GM23338 (cell line): ENCODE data around the gene SART1. TPM values are rescaled to one million over a fixed set of nuclear protein-coding genes. Genes with fewer than 3 reads are reported as not detected.

ENCODE experiments used
- ATAC-seq: fragments of 200-7000 bp; cut with Tn5 transposase; 3 replicates; pipeline ENCODE4 v1.9.1; 2020
- DNase-seq: peaks from one replicate; pipeline ENCODE4 v3.0.0-alpha.2; 2015; ENCODE audit warnings: low spot score
- H2AFZ ChIP-seq: fragments of 200-600 bp; sonication (generic); 2 replicates; pipeline ENCODE4 v1.8.0; 2016; ENCODE audit warnings: antibody characterized with exemption, mild to moderate bottlenecking, moderate library complexity
- H3F3A ChIP-seq: fragments of 200-600 bp; sonication (generic); replicated peaks from 2 replicates; pipeline ENCODE4 v1.8.0; 2017; ENCODE audit warnings: antibody characterized with exemption, mixed run types, low read depth
- H3K27ac ChIP-seq: fragments of 200-600 bp; sonication (generic); 2 replicates; pipeline ENCODE4 v1.6.1; 2016; ENCODE audit warnings: low read depth
- H3K27me3 ChIP-seq: fragments of 200-600 bp; sonication (generic); 2 replicates; pipeline ENCODE4 v1.8.0; 2016; ENCODE audit warnings: mild to moderate bottlenecking, mixed run types, moderate library complexity; ENCODE audit not compliant: insufficient read depth
- H3K36me3 ChIP-seq: fragments of 200-600 bp; sonication (generic); 2 replicates; pipeline ENCODE4 v1.8.0; 2016; ENCODE audit warnings: mild to moderate bottlenecking; ENCODE audit not compliant: insufficient read depth
- H3K4me1 ChIP-seq: fragments of 200-600 bp; sonication (generic); 2 replicates; pipeline ENCODE4 v1.8.0; 2016; ENCODE audit warnings: mild to moderate bottlenecking, moderate library complexity; ENCODE audit not compliant: insufficient read depth
- H3K4me2 ChIP-seq: fragments of 200-600 bp; sonication (generic); 2 replicates; pipeline ENCODE4 v1.7.1; 2017; ENCODE audit warnings: mixed run types
- H3K4me3 ChIP-seq: fragments of 200-600 bp; sonication (generic); 2 replicates; pipeline ENCODE4 v1.6.1; 2016; ENCODE audit warnings: mixed run types
- H3K79me2 ChIP-seq: fragments of 200-600 bp; sonication (generic); replicated peaks from 2 replicates; pipeline ENCODE4 v1.8.0; 2017; ENCODE audit warnings: mild to moderate bottlenecking; ENCODE audit not compliant: insufficient read depth
- H3K9me2 ChIP-seq: fragments of 200-600 bp; sonication (generic); 2 replicates; pipeline ENCODE4 v1.8.0; 2017; ENCODE audit not compliant: insufficient read depth
- H4K20me1 ChIP-seq: fragments of 200-600 bp; sonication (generic); replicated peaks from 2 replicates; pipeline ENCODE4 v1.8.0; 2017; ENCODE audit warnings: mild to moderate bottlenecking; ENCODE audit not compliant: insufficient read depth
- H3K27ac Mint-ChIP-seq: 2 replicates; pipeline ENCODE4 v1.8.0; 2020; ENCODE audit warnings: inconsistent platforms, mild to moderate bottlenecking, moderate library complexity, mixed read lengths
- H3K27me3 Mint-ChIP-seq: 3 replicates; pipeline ENCODE4 v1.8.0; 2022; ENCODE audit warnings: low read depth, mild to moderate bottlenecking, moderate library complexity, mixed read lengths, inconsistent platforms; ENCODE audit not compliant: insufficient read depth, poor library complexity
- H3K36me3 Mint-ChIP-seq: 3 replicates; pipeline ENCODE4 v1.8.0; 2021; ENCODE audit warnings: low read depth, mild to moderate bottlenecking, inconsistent platforms, moderate library complexity, mixed read lengths
- H3K4me1 Mint-ChIP-seq: 3 replicates; pipeline ENCODE4 v1.8.0; 2020; ENCODE audit warnings: mild to moderate bottlenecking, inconsistent platforms, mixed read lengths
- H3K4me3 Mint-ChIP-seq: 3 replicates; pipeline ENCODE4 v1.8.0; 2021; ENCODE audit warnings: moderate library complexity, mild to moderate bottlenecking, inconsistent platforms, mixed read lengths
- H3K9me3 Mint-ChIP-seq: 3 replicates; pipeline ENCODE4 v1.8.0; 2020; ENCODE audit warnings: moderate library complexity, mild to moderate bottlenecking, inconsistent platforms, mixed read lengths
- CREB1 ChIP-seq: fragments of 250-450 bp; sonication (Bioruptor Pico); IDR thresholded peaks from 2 replicates; pipeline ENCODE4 v1.5.0; 2020; ENCODE audit warnings: low read depth, mild to moderate bottlenecking, moderate library complexity
- CTCF ChIP-seq, 2 experiments: fragments of 200-600 bp in 1 of 2; sonication (generic) in 1 of 2; conservative IDR thresholded peaks; 2 replicates each; pipeline versions ENCODE4 v1.5.1 to v1.6.1; 2016 to 2017; ENCODE audit warnings: antibody characterized with exemption in 2 of 2, low read depth in 2 of 2, mild to moderate bottlenecking in 2 of 2, moderate library complexity in 1 of 2
- ETS1 ChIP-seq: IDR thresholded peaks from 2 replicates; pipeline ENCODE4 v1.6.1; 2016; ENCODE audit warnings: antibody characterized with exemption
- EZH2 ChIP-seq: fragments of 200-600 bp; sonication (generic); IDR thresholded peaks from one replicate; pipeline ENCODE4 v1.8.0; 2017; ENCODE audit warnings: antibody characterized with exemption, mild to moderate bottlenecking, low read depth; ENCODE audit not compliant: unreplicated experiment
- JUNB ChIP-seq: IDR thresholded peaks from one replicate; pipeline ENCODE4 v1.6.1; 2016; ENCODE audit warnings: antibody characterized with exemption; ENCODE audit not compliant: unreplicated experiment
- NANOG ChIP-seq: IDR thresholded peaks from 2 replicates; pipeline ENCODE4 v1.6.1; 2016; ENCODE audit warnings: antibody characterized with exemption, borderline replicate concordance
- POLR2AphosphoS5 ChIP-seq: IDR thresholded peaks from 2 replicates; pipeline ENCODE4 v1.6.1; 2016; ENCODE audit warnings: antibody characterized with exemption, low read depth
- REST ChIP-seq: IDR thresholded peaks from one replicate; pipeline ENCODE4 v1.6.1; 2018; ENCODE audit warnings: antibody characterized with exemption; ENCODE audit not compliant: unreplicated experiment
- ZNF114 ChIP-seq: fragments of 250-450 bp; sonication (Bioruptor Pico); IDR thresholded peaks from 2 replicates; pipeline ENCODE4 v1.5.0; 2020; ENCODE audit warnings: mild to moderate bottlenecking, moderate library complexity
- polyA plus RNA-seq: library from polyadenylated mRNA; unstranded; fragments of >200 nt; fragmentation: Nextera tagmentation; extraction: Ambion mirVana; gene quantifications from 2 replicates; pipeline ENCODE4 v1.2.1, GENCODE V29; 2016
- total RNA-seq: library from RNA; depleted of rRNA; stranded (reverse); fragments of >200 nt; shearing (Covaris generic); gene quantifications from 2 replicates; pipeline ENCODE4 v1.2.3, GENCODE V29; 2014

The SART1 gene
- total and polyA plus RNA-seq, 2 experiments from 2014 or later: 43.9 to 91.0 TPM

- DNase-seq: peak; percentile 39
- H3K27me3 Mint-ChIP-seq: peaks cover 13% of the 10 kb centered on the region
- H3K27me3 ChIP-seq: no peaks in the 10 kb centered on the region
- peaks cover 22% of the 10 kb centered on the region for H3K4me1 Mint-ChIP-seq
- H3F3A ChIP-seq: peaks cover 18% of the 10 kb centered on the region; the same call in 1 of the 2 replicates
- peaks cover 7% of the 10 kb centered on the region; the same call in 1 of the 2 replicates for H4K20me1 ChIP-seq
- H3K27ac Mint-ChIP-seq: peak overlapping the region; percentile 99
- no peak; the same call in 2 of the 3 replicates for ATAC-seq
- H3K36me3 ChIP-seq: peaks cover 24% of the 10 kb centered on the region
- H2AFZ ChIP-seq: peak overlapping the region; percentile 56; the same call in 1 of the 2 replicates
- peak overlapping the region; percentile 93 for H3K4me2 ChIP-seq
- H3K4me3 ChIP-seq: peak overlapping the region; percentile 97
- H3K79me2 ChIP-seq: peaks cover 39% of the 10 kb centered on the region
- H3K4me1 ChIP-seq: peaks cover 17% of the 10 kb centered on the region; the same call in 1 of the 2 replicates
- peak overlapping the region; percentile 100 for H3K4me3 Mint-ChIP-seq
- peak in 1 of 2 experiments; percentile 14; a peak in 1 of 4 replicates for TF ChIP-seq CTCF (conservative IDR thresholded peaks at IDR 0.05; ENCODE audit: low read depth in 2 of 2)
- TF ChIP-seq REST: no peak
- no peak for TF ChIP-seq POLR2AphosphoS5
- no peaks in the 10 kb centered on the region for H3K9me3 Mint-ChIP-seq
- peak overlapping the region; percentile 99 for H3K27ac ChIP-seq
- peaks cover 67% of the 10 kb centered on the region for H3K36me3 Mint-ChIP-seq
- no peaks in the 10 kb centered on the region for H3K9me2 ChIP-seq
These were observed 41.2 kb downstream of the SART1 start for GRCh38 chr11:66002648-66003225.

- Histone ChIP-seq H3K27ac (no peak overlapping the region), H3F3A (peaks cover 18% of the 10 kb centered on the region; the same call in 1 of the 2 replicates), H3K36me3 (peaks cover 24% of the 10 kb centered on the region), H2AFZ (no peak overlapping the region), H3K9me2 (no peaks in the 10 kb centered on the region), H3K27me3 (no peaks in the 10 kb centered on the region), H3K79me2 (peaks cover 39% of the 10 kb centered on the region), H3K4me3 (peak overlapping the region; percentile 97), H3K4me2 (peak overlapping the region; percentile 93), H3K4me1 (peaks cover 17% of the 10 kb centered on the region; the same call in 1 of the 2 replicates), H4K20me1 (peaks cover 7% of the 10 kb centered on the region; the same call in 1 of the 2 replicates)
- Mint-ChIP-seq H3K27ac (peak overlapping the region; percentile 85; the same call in 1 of the 2 replicates), H3K4me1 (peaks cover 26% of the 10 kb centered on the region), H3K9me3 (no peaks in the 10 kb centered on the region), H3K36me3 (peaks cover 61% of the 10 kb centered on the region), H3K27me3 (peaks cover 13% of the 10 kb centered on the region), H3K4me3 (peak overlapping the region; percentile 100)
- DNase-seq (no peak), ATAC-seq (no peak)
- TF ChIP-seq REST (no peak), EZH2 (no peak), POLR2AphosphoS5 (no peak), ZNF114 (CRISPR knock-in tag) (no peak), JUNB (no peak), ETS1 (no peak), CREB1 (CRISPR knock-in tag) (no peak), NANOG (no peak)
These were observed 41.8 kb downstream of the SART1 start for GRCh38 chr11:66003291-66003690.
